CD14-positive monocyte (primary cell): ENCODE results near the gene RPTOR. TPM values are rescaled to one million over a fixed set of nuclear protein-coding genes. Genes with fewer than 3 reads are reported as not detected.

Experiments used
- DNase-seq, 3 donors: peaks; one replicate each; pipeline ENCODE4 v3.0.0-alpha.2; 2011 to 2022
- H2AFZ ChIP-seq: 2 replicates; pipeline ENCODE4 v1.6.0; 2012; ENCODE audit warnings: mild to moderate bottlenecking, low read depth, low read length, inconsistent platforms; ENCODE audit not compliant: insufficient read depth, poor library complexity, severe bottlenecking
- H3K27ac ChIP-seq, 2 donors: 1 replicate in 1 of 2; 2 replicates in 1 of 2; pipeline ENCODE4 v1.5.1; 2012 to 2013; ENCODE audit warnings: low read length in 2 of 2, control low read depth in 1 of 2, inconsistent platforms in 1 of 2, low read depth in 1 of 2, mild to moderate bottlenecking in 1 of 2
- H3K27me3 ChIP-seq, 2 donors: one replicate each; pipeline versions ENCODE4 v1.6.0 to v1.6.1; 2011 to 2013; ENCODE audit warnings: low read length in 2 of 2; ENCODE audit not compliant: control insufficient read depth in 2 of 2, insufficient read depth in 2 of 2
- H3K36me3 ChIP-seq, 2 donors: replicated peaks in 1 of 2; 1 replicate in 1 of 2; 2 replicates in 1 of 2; pipeline versions ENCODE4 v1.5.1 to v1.6.1; 2012 to 2013; ENCODE audit warnings: low read length in 2 of 2, control low read depth in 1 of 2, inconsistent platforms in 1 of 2, mild to moderate bottlenecking in 1 of 2; ENCODE audit not compliant: insufficient read depth in 2 of 2, control insufficient read depth in 1 of 2
- H3K4me1 ChIP-seq, 2 donors: 1 replicate in 1 of 2; 2 replicates in 1 of 2; pipeline versions ENCODE4 v1.5.1 to v1.6.1; 2012 to 2013; ENCODE audit warnings: low read length in 2 of 2, control low read depth in 1 of 2, inconsistent platforms in 1 of 2, mild to moderate bottlenecking in 1 of 2, moderate library complexity in 1 of 2; ENCODE audit not compliant: insufficient read depth in 2 of 2, control insufficient read depth in 1 of 2
- H3K4me2 ChIP-seq: replicated peaks from 2 replicates; pipeline ENCODE3; 2012; ENCODE audit warnings: low read length, moderate library complexity, mild to moderate bottlenecking; ENCODE audit not compliant: poor library complexity, severe bottlenecking; ENCODE audit errors: extremely low read depth
- H3K4me3 ChIP-seq, 3 experiments: fragments of 200-600 bp in 1 of 3; sonication (generic) in 1 of 3; replicated peaks in 1 of 3; 1 replicate in 2 of 3; 2 replicates in 1 of 3; pipeline ENCODE4 v1.5.1; 2011 to 2013; ENCODE audit warnings: low read length in 3 of 3, mild to moderate bottlenecking in 3 of 3, control low read depth in 2 of 3, low read depth in 2 of 3, inconsistent platforms in 1 of 3, moderate library complexity in 1 of 3
- H3K79me2 ChIP-seq: 2 replicates; pipeline ENCODE4 v1.6.0; 2012; ENCODE audit warnings: mild to moderate bottlenecking, control low read depth, inconsistent platforms, low read length, moderate library complexity; ENCODE audit not compliant: insufficient read depth
- H3K9ac ChIP-seq: 2 replicates; pipeline ENCODE4 v1.6.0; 2017; ENCODE audit warnings: low read length, mild to moderate bottlenecking; ENCODE audit not compliant: insufficient read depth, poor library complexity, severe bottlenecking
- H3K9me3 ChIP-seq, 2 donors: replicated peaks in 1 of 2; 1 replicate in 1 of 2; 2 replicates in 1 of 2; pipeline versions ENCODE4 v1.5.1 to v1.6.1; 2012 to 2013; ENCODE audit warnings: low read length in 2 of 2, control low read depth in 1 of 2; ENCODE audit not compliant: control insufficient read depth in 1 of 2, insufficient read depth in 1 of 2
- H4K20me1 ChIP-seq: 2 replicates; pipeline ENCODE4 v1.6.0; 2012; ENCODE audit warnings: mild to moderate bottlenecking, low read length, control low read depth, moderate library complexity; ENCODE audit not compliant: insufficient read depth
- H3K27ac Mint-ChIP-seq, 7 donors: one replicate each; pipeline ENCODE4 v1.8.0; 2020; ENCODE audit warnings: mild to moderate bottlenecking in 7 of 7, mixed read lengths in 7 of 7, moderate library complexity in 6 of 7, inconsistent platforms in 2 of 7
- H3K27me3 Mint-ChIP-seq, 3 donors: one replicate each; pipeline ENCODE4 v1.8.0; 2021 to 2022; ENCODE audit warnings: low read depth in 3 of 3, mild to moderate bottlenecking in 3 of 3, mixed read lengths in 3 of 3, moderate library complexity in 3 of 3, inconsistent platforms in 1 of 3
- H3K36me3 Mint-ChIP-seq, 2 donors: one replicate each; pipeline ENCODE4 v1.8.0; 2020; ENCODE audit warnings: mixed read lengths in 2 of 2, inconsistent platforms in 1 of 2, mild to moderate bottlenecking in 1 of 2
- H3K4me1 Mint-ChIP-seq: one replicate; pipeline ENCODE4 v1.8.0; 2020; ENCODE audit warnings: mild to moderate bottlenecking, mixed read lengths
- H3K4me3 Mint-ChIP-seq, 2 donors: one replicate each; pipeline ENCODE4 v1.8.0; 2020; ENCODE audit warnings: mild to moderate bottlenecking in 2 of 2, mixed read lengths in 2 of 2, moderate library complexity in 1 of 2
- H3K9me3 Mint-ChIP-seq, 7 donors: one replicate each; pipeline ENCODE4 v1.8.0; 2020 to 2022; ENCODE audit warnings: mixed read lengths in 7 of 7, mild to moderate bottlenecking in 6 of 7, moderate library complexity in 6 of 7, inconsistent platforms in 2 of 7
- WGBS: methylation state at CpG from one replicate; pipeline ENCODE4 v1.1.5; 2013; ENCODE audit warnings: missing lambda C conversion rate; ENCODE audit not compliant: insufficient coverage; 5-methylcytosine and 5-hydroxymethylcytosine counted together
- intact Hi-C, 2 donors: fragments of 100-400 bp; cut with micrococcal nuclease; formaldehyde crosslinking; loops; one replicate each; pipeline versions ENCODE4 v1.15.0 to v1.15.1; 2023
- polyA plus RNA-seq, 3 donors: library from polyadenylated mRNA; depleted of rRNA in 1 of 3; unstranded in 2 of 3; stranded (reverse) in 1 of 3; fragments of 300-500 nt in 2 of 3; fragments of >200 nt in 1 of 3; fragmentation: Illumina TruSeq in 2 of 3; gene quantifications; 1 replicate in 2 of 3; 2 replicates in 1 of 3; pipeline ENCODE4 v1.2.3, GENCODE V29; 2012 to 2021
- TF ChIP-seq, protein P1 (sequence below): fragments of 200-600 bp; IDR thresholded peaks from one replicate; pipeline ENCODE4 v1.8.0; 2022; ENCODE audit warnings: antibody characterized with exemption, mild to moderate bottlenecking

RPTOR gene
- polyA plus RNA-seq, 3 donors: 1.1 to 8.7 (median 2.6) TPM

DNA sequence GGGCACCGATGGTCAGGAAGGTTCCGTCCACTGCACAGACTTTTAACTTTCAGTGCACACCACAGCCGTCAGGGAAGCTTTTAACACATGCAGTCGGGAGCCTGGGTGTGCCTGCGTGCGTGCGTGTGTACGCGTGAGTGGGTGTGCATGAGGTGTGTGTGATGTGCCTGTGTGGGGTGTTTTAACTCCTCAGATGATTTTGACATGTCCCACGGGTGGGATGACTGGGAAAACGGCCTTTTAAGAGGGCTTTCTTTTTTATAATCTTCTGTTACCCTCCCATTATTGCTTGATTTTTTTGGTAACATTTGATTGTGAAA, 294.3 kb downstream of the RPTOR start:
- Histone ChIP-seq H3K9me3 (no peaks in the 10 kb centered on the region), H3K4me3 (no peak overlapping the region), H3K4me2 (no peak overlapping the region), H3K79me2 (no peaks in the 10 kb centered on the region), H3K27me3 (no peaks in the 10 kb centered on the region), H3K36me3 (peaks cover 8 to 18% of the 10 kb centered on the region in 2 donors), H3K27ac (no peak overlapping the region), H4K20me1 (no peaks in the 10 kb centered on the region), H3K9ac (no peak overlapping the region), H3K4me1 (no peaks in the 10 kb centered on the region), H2AFZ (no peak overlapping the region)
- no peak for DNase-seq
- H3K27me3 Mint-ChIP-seq: no peaks in the 10 kb centered on the region
- intact Hi-C loops: no loop called here
- H3K27ac Mint-ChIP-seq: peak overlapping the region in 1 of 7 donors; percentile 76
- no peaks in the 10 kb centered on the region for H3K9me3 Mint-ChIP-seq
- peaks cover 19 to 24% of the 10 kb centered on the region in 2 donors for H3K36me3 Mint-ChIP-seq
- no peaks in the 10 kb centered on the region for H3K4me1 Mint-ChIP-seq
- TF ChIP-seq, protein P1, sequence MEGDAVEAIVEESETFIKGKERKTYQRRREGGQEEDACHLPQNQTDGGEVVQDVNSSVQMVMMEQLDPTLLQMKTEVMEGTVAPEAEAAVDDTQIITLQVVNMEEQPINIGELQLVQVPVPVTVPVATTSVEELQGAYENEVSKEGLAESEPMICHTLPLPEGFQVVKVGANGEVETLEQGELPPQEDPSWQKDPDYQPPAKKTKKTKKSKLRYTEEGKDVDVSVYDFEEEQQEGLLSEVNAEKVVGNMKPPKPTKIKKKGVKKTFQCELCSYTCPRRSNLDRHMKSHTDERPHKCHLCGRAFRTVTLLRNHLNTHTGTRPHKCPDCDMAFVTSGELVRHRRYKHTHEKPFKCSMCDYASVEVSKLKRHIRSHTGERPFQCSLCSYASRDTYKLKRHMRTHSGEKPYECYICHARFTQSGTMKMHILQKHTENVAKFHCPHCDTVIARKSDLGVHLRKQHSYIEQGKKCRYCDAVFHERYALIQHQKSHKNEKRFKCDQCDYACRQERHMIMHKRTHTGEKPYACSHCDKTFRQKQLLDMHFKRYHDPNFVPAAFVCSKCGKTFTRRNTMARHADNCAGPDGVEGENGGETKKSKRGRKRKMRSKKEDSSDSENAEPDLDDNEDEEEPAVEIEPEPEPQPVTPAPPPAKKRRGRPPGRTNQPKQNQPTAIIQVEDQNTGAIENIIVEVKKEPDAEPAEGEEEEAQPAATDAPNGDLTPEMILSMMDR: no peak
- no peak overlapping the region for H3K4me3 Mint-ChIP-seq
- WGBS: 99% methylated on average over 9 of the region's 11 CpGs

DNA sequence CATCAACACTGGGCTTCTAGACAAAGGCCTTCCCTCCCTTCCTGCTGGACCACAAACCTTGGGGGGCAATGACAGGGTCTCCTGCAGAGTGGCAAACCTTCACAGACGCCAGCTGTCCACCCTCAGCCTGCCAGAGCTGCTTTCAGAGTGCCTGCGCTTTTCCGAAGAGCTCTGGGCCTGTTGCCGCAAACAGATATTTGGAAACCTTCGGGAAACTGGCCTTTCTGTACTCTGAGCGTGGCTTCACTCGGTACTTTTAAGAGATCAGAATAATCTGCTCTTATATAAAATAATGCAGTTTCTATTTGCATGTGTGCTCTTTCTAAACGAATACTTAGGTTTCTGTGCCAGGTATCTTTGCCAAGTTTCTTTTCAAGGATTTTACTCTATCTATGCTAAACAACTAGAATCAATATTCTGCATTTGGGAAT, 294.9 kb downstream of the RPTOR start:
- H3K4me1 Mint-ChIP-seq: no peaks in the 10 kb centered on the region
- H3K79me2 ChIP-seq: no peaks in the 10 kb centered on the region
- H3K27me3 ChIP-seq: no peaks in the 10 kb centered on the region
- peak overlapping the region in 1 of 7 donors; percentile 32 for H3K27ac Mint-ChIP-seq
- no peak overlapping the region for H3K9ac ChIP-seq
- no peak overlapping the region for H2AFZ ChIP-seq
- TF ChIP-seq, protein P1: no peak
- H3K36me3 ChIP-seq: peaks cover 8 to 18% of the 10 kb centered on the region in 2 donors
- H3K36me3 Mint-ChIP-seq: peaks cover 20 to 24% of the 10 kb centered on the region in 2 donors
- no peaks in the 10 kb centered on the region for H3K4me1 ChIP-seq
- no peak overlapping the region for H3K27ac ChIP-seq
- intact Hi-C loops: no loop called here
- H3K4me2 ChIP-seq: no peak overlapping the region
- H3K4me3 Mint-ChIP-seq: no peak overlapping the region
- H3K9me3 ChIP-seq: no peaks in the 10 kb centered on the region
- 100% methylated on average over 4 of the region's 8 CpGs for WGBS
- no peaks in the 10 kb centered on the region for H3K27me3 Mint-ChIP-seq
- H3K4me3 ChIP-seq: no peak overlapping the region
- H4K20me1 ChIP-seq: no peaks in the 10 kb centered on the region
- H3K9me3 Mint-ChIP-seq: no peaks in the 10 kb centered on the region
- DNase-seq: no peak
